HL-60 (cell line): ENCODE data around the gene AP2M1.
A peak's percentile ranks its signal among the peaks of the same experiment; 100 is the strongest.

Experiments
- DNase-seq, 2 experiments: peaks; one replicate each; pipeline ENCODE4 v3.0.0-alpha.2; 2010 to 2020; ENCODE audit warnings: low read depth in 1 of 2, low spot score in 1 of 2
- H3K27ac ChIP-seq: fragments of 250-450 bp; sonication (Bioruptor Pico); replicated peaks from 2 replicates; pipeline ENCODE4 v1.5.1; 2020; ENCODE audit warnings: mild to moderate bottlenecking, moderate library complexity
- H3K27me3 ChIP-seq: fragments of 250-450 bp; sonication (Bioruptor Pico); 2 replicates; pipeline ENCODE4 v1.5.1; 2021; ENCODE audit warnings: mild to moderate bottlenecking, moderate library complexity; ENCODE audit not compliant: insufficient read depth, poor library complexity, severe bottlenecking
- H3K4me3 ChIP-seq: replicated peaks from 2 replicates; pipeline ENCODE4 v1.5.1; 2011; ENCODE audit warnings: mild to moderate bottlenecking, control low read depth, low read length; ENCODE audit not compliant: insufficient read depth
- GABPA ChIP-seq: IDR thresholded peaks from 2 replicates; pipeline ENCODE4 v1.6.1; 2012; ENCODE audit warnings: low read depth
- POLR2AphosphoS5 ChIP-seq: IDR thresholded peaks from 2 replicates; pipeline ENCODE4 v1.6.1; 2012; ENCODE audit warnings: low read depth
- SPI1 ChIP-seq: IDR thresholded peaks from 2 replicates; pipeline ENCODE4 v1.6.1; 2012; ENCODE audit warnings: low read depth, mild to moderate bottlenecking, borderline replicate concordance
- TF ChIP-seq, protein P1 (sequence below): IDR thresholded peaks from one replicate; pipeline ENCODE4 v1.5.1; 2011; ENCODE audit warnings: low read length, control low read depth, inconsistent platforms; ENCODE audit not compliant: insufficient read depth
- TF ChIP-seq, protein P2 (sequence below): IDR thresholded peaks from 2 replicates; pipeline ENCODE4 v1.6.1; 2012; ENCODE audit warnings: low read depth; ENCODE audit not compliant: insufficient replicate concordance

Gene AP2M1

DNA sequence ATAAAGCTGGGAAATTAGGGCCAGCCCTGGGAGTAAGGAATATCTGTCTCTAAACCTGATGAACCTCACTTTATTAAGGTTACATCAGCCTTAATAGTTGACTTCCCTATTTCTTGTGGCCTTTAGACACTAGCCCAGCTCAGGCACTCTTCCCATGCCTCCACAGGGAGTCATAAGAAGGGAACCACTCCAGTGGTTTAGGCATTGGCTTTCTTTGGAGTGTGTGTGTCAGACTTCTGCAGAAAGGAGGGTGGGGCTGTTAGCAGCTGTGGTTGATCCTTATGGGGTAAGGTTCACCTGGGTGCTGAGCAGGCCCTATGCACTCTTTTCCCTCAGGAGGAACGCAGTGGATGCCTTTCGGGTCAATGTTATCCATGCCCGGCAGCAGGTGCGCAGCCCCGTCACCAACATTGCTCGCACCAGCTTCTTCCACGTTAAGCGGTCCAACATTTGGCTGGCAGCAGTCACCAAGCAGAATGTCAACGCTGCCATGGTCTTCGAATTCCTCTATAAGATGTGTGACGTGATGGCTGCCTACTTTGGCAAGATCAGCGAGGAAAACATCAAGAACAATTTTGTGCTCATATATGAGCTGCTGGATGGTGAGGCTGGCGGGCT lies 4.0 kb downstream of the AP2M1 start:
- peak; percentile 24; the same call in 1 of the 2 replicates for TF ChIP-seq SPI1
- no peak for TF ChIP-seq POLR2AphosphoS5
- H3K27ac ChIP-seq = no peak overlapping the region
- H3K4me3 ChIP-seq = no peak overlapping the region
- no peaks in the 10 kb centered on the region for H3K27me3 ChIP-seq
- DNase-seq = no peak

DNA sequence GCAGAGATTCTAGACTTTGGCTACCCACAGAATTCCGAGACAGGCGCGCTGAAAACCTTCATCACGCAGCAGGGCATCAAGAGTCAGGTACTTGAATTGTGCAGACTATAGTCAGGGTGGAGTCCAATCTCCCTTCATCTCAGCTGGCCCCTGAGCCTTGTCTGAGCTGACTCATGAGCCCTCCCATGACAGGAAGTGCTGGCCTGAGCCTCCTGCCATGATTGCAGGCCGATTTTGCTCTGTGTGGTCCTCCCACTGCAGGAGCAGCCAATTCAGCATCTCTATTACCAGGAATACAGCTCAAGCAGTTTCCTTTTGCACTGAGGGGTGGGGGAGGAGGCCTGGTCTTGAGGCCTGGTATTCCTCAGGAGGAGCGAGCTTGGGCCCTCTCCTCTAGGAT lies 5.5 kb downstream of the AP2M1 start:
- Histone ChIP-seq H3K4me3 (no peak overlapping the region), H3K27ac (no peak overlapping the region), H3K27me3 (no peaks in the 10 kb centered on the region)
- TF ChIP-seq, protein P1, sequence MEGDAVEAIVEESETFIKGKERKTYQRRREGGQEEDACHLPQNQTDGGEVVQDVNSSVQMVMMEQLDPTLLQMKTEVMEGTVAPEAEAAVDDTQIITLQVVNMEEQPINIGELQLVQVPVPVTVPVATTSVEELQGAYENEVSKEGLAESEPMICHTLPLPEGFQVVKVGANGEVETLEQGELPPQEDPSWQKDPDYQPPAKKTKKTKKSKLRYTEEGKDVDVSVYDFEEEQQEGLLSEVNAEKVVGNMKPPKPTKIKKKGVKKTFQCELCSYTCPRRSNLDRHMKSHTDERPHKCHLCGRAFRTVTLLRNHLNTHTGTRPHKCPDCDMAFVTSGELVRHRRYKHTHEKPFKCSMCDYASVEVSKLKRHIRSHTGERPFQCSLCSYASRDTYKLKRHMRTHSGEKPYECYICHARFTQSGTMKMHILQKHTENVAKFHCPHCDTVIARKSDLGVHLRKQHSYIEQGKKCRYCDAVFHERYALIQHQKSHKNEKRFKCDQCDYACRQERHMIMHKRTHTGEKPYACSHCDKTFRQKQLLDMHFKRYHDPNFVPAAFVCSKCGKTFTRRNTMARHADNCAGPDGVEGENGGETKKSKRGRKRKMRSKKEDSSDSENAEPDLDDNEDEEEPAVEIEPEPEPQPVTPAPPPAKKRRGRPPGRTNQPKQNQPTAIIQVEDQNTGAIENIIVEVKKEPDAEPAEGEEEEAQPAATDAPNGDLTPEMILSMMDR = no peak
- no peak for TF ChIP-seq SPI1
- TF ChIP-seq, protein P2, sequence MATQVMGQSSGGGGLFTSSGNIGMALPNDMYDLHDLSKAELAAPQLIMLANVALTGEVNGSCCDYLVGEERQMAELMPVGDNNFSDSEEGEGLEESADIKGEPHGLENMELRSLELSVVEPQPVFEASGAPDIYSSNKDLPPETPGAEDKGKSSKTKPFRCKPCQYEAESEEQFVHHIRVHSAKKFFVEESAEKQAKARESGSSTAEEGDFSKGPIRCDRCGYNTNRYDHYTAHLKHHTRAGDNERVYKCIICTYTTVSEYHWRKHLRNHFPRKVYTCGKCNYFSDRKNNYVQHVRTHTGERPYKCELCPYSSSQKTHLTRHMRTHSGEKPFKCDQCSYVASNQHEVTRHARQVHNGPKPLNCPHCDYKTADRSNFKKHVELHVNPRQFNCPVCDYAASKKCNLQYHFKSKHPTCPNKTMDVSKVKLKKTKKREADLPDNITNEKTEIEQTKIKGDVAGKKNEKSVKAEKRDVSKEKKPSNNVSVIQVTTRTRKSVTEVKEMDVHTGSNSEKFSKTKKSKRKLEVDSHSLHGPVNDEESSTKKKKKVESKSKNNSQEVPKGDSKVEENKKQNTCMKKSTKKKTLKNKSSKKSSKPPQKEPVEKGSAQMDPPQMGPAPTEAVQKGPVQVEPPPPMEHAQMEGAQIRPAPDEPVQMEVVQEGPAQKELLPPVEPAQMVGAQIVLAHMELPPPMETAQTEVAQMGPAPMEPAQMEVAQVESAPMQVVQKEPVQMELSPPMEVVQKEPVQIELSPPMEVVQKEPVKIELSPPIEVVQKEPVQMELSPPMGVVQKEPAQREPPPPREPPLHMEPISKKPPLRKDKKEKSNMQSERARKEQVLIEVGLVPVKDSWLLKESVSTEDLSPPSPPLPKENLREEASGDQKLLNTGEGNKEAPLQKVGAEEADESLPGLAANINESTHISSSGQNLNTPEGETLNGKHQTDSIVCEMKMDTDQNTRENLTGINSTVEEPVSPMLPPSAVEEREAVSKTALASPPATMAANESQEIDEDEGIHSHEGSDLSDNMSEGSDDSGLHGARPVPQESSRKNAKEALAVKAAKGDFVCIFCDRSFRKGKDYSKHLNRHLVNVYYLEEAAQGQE = no peak
- TF ChIP-seq GABPA = no peak
- no peak for TF ChIP-seq POLR2AphosphoS5
- DNase-seq = no peak

DNA sequence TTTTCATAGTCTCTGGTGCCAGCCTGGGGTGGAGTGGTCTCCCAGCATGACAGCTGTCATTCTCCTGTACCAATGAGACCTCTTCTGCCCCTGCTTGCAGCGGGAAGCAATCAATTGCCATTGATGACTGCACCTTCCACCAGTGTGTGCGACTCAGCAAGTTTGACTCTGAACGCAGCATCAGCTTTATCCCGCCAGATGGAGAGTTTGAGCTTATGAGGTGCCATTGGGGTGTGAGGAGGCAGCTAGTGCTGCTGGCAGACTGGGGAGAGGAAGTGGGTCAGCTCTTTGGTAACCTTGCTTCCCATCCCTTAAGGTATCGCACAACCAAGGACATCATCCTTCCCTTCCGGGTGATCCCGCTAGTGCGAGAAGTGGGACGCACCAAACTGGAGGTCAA lies 6.9 kb downstream of the AP2M1 start:
- no peak overlapping the region for H3K4me3 ChIP-seq
- no peak for DNase-seq
- H3K27ac ChIP-seq = no peak overlapping the region
- TF ChIP-seq, protein P1 = no peak
- TF ChIP-seq POLR2AphosphoS5 (no peak), SPI1 (no peak), GABPA (no peak)
- TF ChIP-seq, protein P2 = no peak
- no peaks in the 10 kb centered on the region for H3K27me3 ChIP-seq

DNA sequence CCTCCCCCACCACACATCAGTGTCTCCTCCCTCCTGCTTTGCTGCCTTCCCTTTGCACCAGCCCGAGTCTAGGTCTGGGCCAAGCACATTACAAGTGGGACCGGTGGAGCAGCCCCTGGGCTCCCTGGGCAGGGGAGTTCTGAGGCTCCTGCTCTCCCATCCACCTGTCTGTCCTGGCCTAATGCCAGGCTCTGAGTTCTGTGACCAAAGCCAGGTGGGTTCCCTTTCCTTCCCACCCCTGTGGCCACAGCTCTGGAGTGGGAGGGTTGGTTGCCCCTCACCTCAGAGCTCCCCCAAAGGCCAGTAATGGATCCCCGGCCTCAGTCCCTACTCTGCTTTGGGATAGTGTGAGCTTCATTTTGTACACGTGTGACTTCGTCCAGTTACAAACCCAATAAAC lies 9.0 kb downstream of the AP2M1 start:
- TF ChIP-seq, protein P1 = no peak
- no peak for TF ChIP-seq SPI1
- H3K27me3 ChIP-seq = no peaks in the 10 kb centered on the region
- DNase-seq = no peak
- no peak overlapping the region for H3K27ac ChIP-seq
- no peak overlapping the region for H3K4me3 ChIP-seq
